GM12874 (cell line): ENCODE measurements around the gene OAT.

Experiments used
- TF ChIP-seq, protein P1 (sequence below): IDR thresholded peaks from 2 replicates; pipeline ENCODE4 v1.5.1; 2011; ENCODE audit warnings: low read depth, mild to moderate bottlenecking, control low read depth, low read length, moderate library complexity; ENCODE audit not compliant: insufficient read depth

The OAT gene

DNA sequence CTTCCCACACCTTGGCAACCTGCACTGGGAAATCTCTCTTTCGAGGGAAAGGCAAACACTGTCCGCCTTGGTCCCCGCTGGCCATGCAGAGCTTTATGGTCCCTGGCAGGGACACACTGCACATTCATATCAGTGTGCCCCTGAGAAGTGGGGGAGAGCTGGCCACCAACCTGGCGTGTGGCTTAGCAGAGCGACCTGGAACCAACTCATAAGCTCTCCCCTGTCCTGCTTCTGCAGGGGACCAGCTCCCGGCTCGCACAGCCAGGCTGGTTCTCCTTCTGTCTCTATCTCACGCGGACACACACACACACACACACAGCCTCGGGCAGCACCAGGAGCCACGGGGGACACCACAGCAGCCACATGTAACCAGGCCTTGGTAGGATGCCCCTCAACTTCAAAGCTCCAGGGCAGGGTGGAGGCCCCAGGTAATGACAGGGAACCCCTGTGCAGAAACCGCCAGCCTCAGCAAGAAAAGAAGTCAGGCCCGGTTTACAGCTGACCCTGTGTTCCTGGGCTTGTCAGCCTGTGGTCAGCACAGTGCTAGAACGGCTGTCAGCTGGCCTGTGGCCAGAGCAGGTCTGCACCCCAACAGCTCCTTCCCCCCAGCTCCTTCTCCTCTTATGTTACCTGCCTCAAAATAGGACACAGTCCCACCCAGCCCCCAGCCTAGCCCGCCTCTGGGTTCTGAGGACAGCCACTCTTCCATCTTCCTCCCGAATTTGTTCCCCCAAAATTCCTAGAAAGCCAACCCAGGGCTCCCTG is 69.3 kb downstream of the OAT start:
- TF ChIP-seq, protein P1, sequence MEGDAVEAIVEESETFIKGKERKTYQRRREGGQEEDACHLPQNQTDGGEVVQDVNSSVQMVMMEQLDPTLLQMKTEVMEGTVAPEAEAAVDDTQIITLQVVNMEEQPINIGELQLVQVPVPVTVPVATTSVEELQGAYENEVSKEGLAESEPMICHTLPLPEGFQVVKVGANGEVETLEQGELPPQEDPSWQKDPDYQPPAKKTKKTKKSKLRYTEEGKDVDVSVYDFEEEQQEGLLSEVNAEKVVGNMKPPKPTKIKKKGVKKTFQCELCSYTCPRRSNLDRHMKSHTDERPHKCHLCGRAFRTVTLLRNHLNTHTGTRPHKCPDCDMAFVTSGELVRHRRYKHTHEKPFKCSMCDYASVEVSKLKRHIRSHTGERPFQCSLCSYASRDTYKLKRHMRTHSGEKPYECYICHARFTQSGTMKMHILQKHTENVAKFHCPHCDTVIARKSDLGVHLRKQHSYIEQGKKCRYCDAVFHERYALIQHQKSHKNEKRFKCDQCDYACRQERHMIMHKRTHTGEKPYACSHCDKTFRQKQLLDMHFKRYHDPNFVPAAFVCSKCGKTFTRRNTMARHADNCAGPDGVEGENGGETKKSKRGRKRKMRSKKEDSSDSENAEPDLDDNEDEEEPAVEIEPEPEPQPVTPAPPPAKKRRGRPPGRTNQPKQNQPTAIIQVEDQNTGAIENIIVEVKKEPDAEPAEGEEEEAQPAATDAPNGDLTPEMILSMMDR = no peak

DNA sequence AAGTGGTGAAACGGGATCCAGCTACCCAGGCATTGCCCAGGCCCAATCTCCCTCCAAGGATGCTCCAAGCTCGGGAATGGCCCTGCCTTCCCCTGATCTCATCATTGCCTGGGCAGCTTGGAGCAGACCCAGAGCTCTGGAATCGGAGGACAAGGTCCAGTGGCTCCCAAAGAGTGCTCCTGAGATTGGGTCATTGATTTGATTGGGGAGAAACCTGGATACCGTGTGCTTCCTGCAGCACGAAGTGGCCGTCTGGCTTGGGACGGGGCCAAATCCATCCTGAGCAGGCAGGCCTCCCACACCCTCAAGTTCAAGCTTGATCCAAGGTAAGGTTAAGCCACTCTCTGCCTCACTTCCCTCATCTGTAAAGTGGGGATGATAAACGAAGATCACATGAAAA is 69.9 kb downstream of the OAT start:
- TF ChIP-seq, protein P1 = no peak

DNA sequence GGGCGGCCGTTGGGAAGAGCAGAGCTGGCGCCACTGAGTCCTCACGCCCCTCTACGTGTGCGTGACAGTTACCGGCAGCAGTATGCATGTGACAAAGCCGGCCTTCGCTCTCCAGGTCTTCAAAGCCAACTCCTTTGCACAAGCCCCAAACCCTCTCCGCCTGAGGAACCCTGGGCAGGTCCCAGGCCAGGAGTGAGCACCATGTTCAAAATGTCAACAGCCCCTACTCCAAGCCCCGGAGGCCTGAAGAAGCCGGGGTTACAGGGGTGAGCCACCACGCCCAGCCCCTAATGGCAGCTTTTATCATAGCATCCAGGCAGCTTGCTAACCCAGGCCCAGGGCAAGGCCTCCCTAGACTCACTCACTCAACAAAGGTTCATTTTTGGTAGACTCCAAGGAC is 70.8 kb downstream of the OAT start:
- TF ChIP-seq, protein P1 = no peak
